Kidney (tissue), 14 donors: ENCODE measurements around the gene RASD1. TPM values are rescaled to one million over a fixed set of nuclear protein-coding genes. Genes with fewer than 3 reads are reported as not detected.
A peak's percentile ranks its signal among the peaks of the same experiment; 100 is the strongest.

ENCODE experiments used
- DNase-seq, 5 donors: peaks; one replicate each; pipeline ENCODE4 v3.0.0-alpha.2; 2013 to 2020
- FAIRE-seq: peaks from 2 replicates; lab custom pipeline; 2012; peaks lifted over from hg19 to GRCh38; lab: Jason Lieb, UNC
- H3K27ac ChIP-seq, 2 donors: one replicate each; pipeline ENCODE4 v1.7.0; 2013; ENCODE audit warnings: low read depth in 2 of 2, low read length in 2 of 2, inconsistent platforms in 1 of 2
- H3K27me3 ChIP-seq: one replicate; pipeline ENCODE4 v1.7.1; 2013; ENCODE audit warnings: low read length, inconsistent platforms; ENCODE audit not compliant: control insufficient read depth, insufficient read depth
- H3K36me3 ChIP-seq, 3 donors: one replicate each; pipeline versions ENCODE4 v1.7.0 to v1.7.1; 2013; ENCODE audit warnings: low read length in 3 of 3, control low read depth in 1 of 3, inconsistent platforms in 1 of 3; ENCODE audit not compliant: insufficient read depth in 3 of 3, control insufficient read depth in 2 of 3
- H3K4me1 ChIP-seq, 3 donors: one replicate each; pipeline versions ENCODE4 v1.7.0 to v1.7.1; 2013; ENCODE audit warnings: low read length in 3 of 3, inconsistent platforms in 1 of 3, low read depth in 1 of 3; ENCODE audit not compliant: control insufficient read depth in 2 of 3, insufficient read depth in 2 of 3
- H3K4me3 ChIP-seq, 3 donors: one replicate each; pipeline versions ENCODE4 v1.7.0 to v1.8.1; 2013; ENCODE audit warnings: low read length in 3 of 3, control low read depth in 1 of 3, inconsistent platforms in 1 of 3
- H3K9ac ChIP-seq, 3 donors: one replicate each; pipeline versions ENCODE4 v1.7.0 to v1.7.1; 2013; ENCODE audit warnings: low read length in 3 of 3, control low read depth in 1 of 3, inconsistent platforms in 1 of 3
- H3K9me3 ChIP-seq, 3 donors: one replicate each; pipeline versions ENCODE4 v1.7.0 to v1.7.1; 2013; ENCODE audit warnings: low read length in 3 of 3, control low read depth in 1 of 3, inconsistent platforms in 1 of 3; ENCODE audit not compliant: control insufficient read depth in 2 of 3, insufficient read depth in 1 of 3
- CTCF ChIP-seq: IDR thresholded peaks from 3 replicates; pipeline ENCODE4 v1.5.1; 2012; ENCODE audit warnings: mild to moderate bottlenecking, moderate library complexity, borderline replicate concordance; ENCODE audit not compliant: insufficient read depth; ENCODE audit errors: extremely low read depth
- intact Hi-C: fragments of 100-400 bp; cut with DNase I; formaldehyde crosslinking; loops from one replicate; pipeline ENCODE4 v1.11.1; 2022
- polyA plus RNA-seq: library from polyadenylated mRNA; stranded (reverse); fragments of 350-450 nt; fragmentation: Illumina TruSeq; extraction: RNeasy Lipid Tissue Mini Kit (QIAGEN cat#74804); gene quantifications from one replicate; pipeline ENCODE4 v1.2.3, GENCODE V29; 2014; ENCODE audit warnings: low read depth, low replicate concordance; ENCODE audit not compliant: insufficient read depth
- total RNA-seq: library from RNA; stranded (reverse); fragmentation: NEBNext Ultra II Directional; extraction: Animal tissue kit (Norgen Biotek cat#: 25700); gene quantifications from one replicate; pipeline ENCODE4 v1.2.1, GENCODE V29; 2021
- donor health status: control.
- donor health status: control.
- donor health status: control.
- donor health status: control.
- donor health status: control.
- donor health status: DM: yes; HTN: yes; CAD: no.
- donor health status: Normal renal cell carcinoma (clear cell type).

Gene RASD1
- total and polyA plus RNA-seq, 2 donors from 2014 or later = 103 to 147 TPM

- Histone ChIP-seq H3K27me3 (no peaks in the 10 kb centered on the region), H3K36me3 (peaks cover 0 to 13% (median 9%) of the 10 kb centered on the region in 3 donors), H3K9ac (no peak overlapping the region), H3K9me3 (no peaks in the 10 kb centered on the region), H3K4me3 (no peak overlapping the region), H3K27ac (no peak overlapping the region), H3K4me1 (peaks cover 0 to 6% (median 0%) of the 10 kb centered on the region in 3 donors)
- intact Hi-C loops = no loop called here
- FAIRE-seq (no peak), DNase-seq (peak in 1 of 5 donors; percentile 28)
- TF ChIP-seq CTCF = no peak
These were observed 3.6 kb downstream of the RASD1 start for GRCh38 chr17:17492571-17492970.

GRCh38 chr17:17492085-17492484 is 4.1 kb downstream of the RASD1 start:
- intact Hi-C loops = no loop called here
- no peak overlapping the region for H3K27ac ChIP-seq
- no peaks in the 10 kb centered on the region for H3K9me3 ChIP-seq
- no peak overlapping the region for H3K4me3 ChIP-seq
- FAIRE-seq = no peak
- peaks cover 0 to 13% (median 9%) of the 10 kb centered on the region in 3 donors for H3K36me3 ChIP-seq
- H3K27me3 ChIP-seq = no peaks in the 10 kb centered on the region
- DNase-seq = no peak
- no peak overlapping the region for H3K9ac ChIP-seq
- TF ChIP-seq CTCF = no peak
- H3K4me1 ChIP-seq = peaks cover 0 to 5% (median 0%) of the 10 kb centered on the region in 3 donors

- no peak for FAIRE-seq
- intact Hi-C loops = no loop called here
These were observed 4.6 kb downstream of the RASD1 start for GRCh38 chr17:17491546-17491988.

More at GRCh38 chr17:17491546-17491988, 4.6 kb downstream of the RASD1 start:
- Histone ChIP-seq H3K9me3 (no peaks in the 10 kb centered on the region), H3K27ac (no peak overlapping the region), H3K4me1 (peaks cover 0 to 3% (median 0%) of the 10 kb centered on the region in 3 donors), H3K27me3 (no peaks in the 10 kb centered on the region), H3K36me3 (peaks cover 0 to 13% (median 9%) of the 10 kb centered on the region in 3 donors), H3K9ac (no peak overlapping the region), H3K4me3 (no peak overlapping the region)
- no peak for TF ChIP-seq CTCF
- DNase-seq = no peak
